ENCODE measurements around the gene HDAC4. TPM values are rescaled to one million over a fixed set of nuclear protein-coding genes. Genes with fewer than 3 reads are reported as not detected.

The HDAC4 gene
- total RNA-seq, 1 experiment from 2014 or later: 47.6 TPM

DNA sequence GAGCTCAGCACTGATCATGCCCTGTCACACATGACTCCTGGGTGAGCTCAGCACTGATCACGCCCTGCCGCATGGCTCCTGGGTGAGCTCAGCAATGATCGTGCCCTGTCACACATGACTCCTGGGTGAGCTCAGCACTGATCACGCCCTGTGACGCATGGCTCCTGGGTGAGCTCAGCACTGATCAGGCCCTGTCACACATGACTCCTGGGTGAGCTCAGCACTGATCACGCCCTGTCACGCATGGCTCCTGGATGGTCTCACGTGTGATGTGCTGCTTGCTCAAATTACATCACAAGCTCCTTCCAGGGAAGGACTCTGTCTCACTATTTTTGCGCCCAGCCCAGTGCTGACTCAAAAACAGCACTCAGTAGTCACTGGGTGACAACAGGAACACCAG is 258.0 kb downstream of the HDAC4 start:
- H3K36me3 ChIP-seq (ENCODE audit: control insufficient read depth in 1 of 2, insufficient read depth in 2 of 2, low read length in 2 of 2): peaks cover 0 to 7% of the 10 kb centered on the region in 2 experiments; a peak in 3 of 4 replicates
- no peak overlapping the region for H2AFZ ChIP-seq (ENCODE audit: low read depth, low read length, poor library complexity, severe bottlenecking)
- ATAC-seq (no peak), DNase-seq (ENCODE audit: low read depth, low spot score) (no peak)
- POLR2A ChIA-PET: interaction anchor here (0.9 kb wide), 1 partner anchor 258 kb away, joined by 4 read pairs; the partner anchor contains the start of gene HDAC4
- peaks cover 0 to 4% of the 10 kb centered on the region in 2 experiments; a peak in 1 of 4 replicates for H3K4me1 ChIP-seq (ENCODE audit: control insufficient read depth in 1 of 2, insufficient read depth in 2 of 2, low read length in 2 of 2)
- H3K4me3 ChIP-seq (replicated peaks in 1 of 2; ENCODE audit: low read depth in 1 of 2, low read length in 2 of 2): no peak overlapping the region
- RAD21 ChIA-PET (ENCODE audit: low non-redundant PET in 1 of 2, low total read pairs in 2 of 2, uncharacterized antibody in 2 of 2, unreplicated experiment in 2 of 2): interaction anchor here in 1 of 2 experiments (0.6 kb wide), 1 partner anchor 104 kb away, joined by 5 read pairs; no protein-coding TSS in a partner anchor
- no peaks in the 10 kb centered on the region for H3K9me3 ChIP-seq (ENCODE audit: control insufficient read depth in 1 of 2, insufficient read depth in 1 of 2, low read depth in 1 of 2, low read length in 2 of 2)
- no peaks in the 10 kb centered on the region for H3K79me2 ChIP-seq (ENCODE audit: insufficient read depth, low read length)
- no peaks in the 10 kb centered on the region for H3K9me2 ChIP-seq (ENCODE audit: insufficient read depth)
- CTCF ChIA-PET: no interaction called here
- H3K27me3 ChIP-seq (ENCODE audit: insufficient read depth, low read length): no peaks in the 10 kb centered on the region
- no TSS peak for BruUV-seq (replicated peaks)
- no peak overlapping the region for H3K4me2 ChIP-seq (ENCODE audit: low read length)
- no peak overlapping the region for H3K27ac ChIP-seq (ENCODE audit: low read depth, low read length)
- no peak overlapping the region for H3K9ac ChIP-seq (ENCODE audit: low read length)
- intact Hi-C loops (cut with micrococcal nuclease): loop anchor here (5.0 kb wide), 1 partner anchor 254 kb away; no protein-coding TSS in a partner anchor
- H4K20me1 ChIP-seq (ENCODE audit: insufficient read depth): no peaks in the 10 kb centered on the region
- TF ChIP-seq JUND (IDR thresholded peaks at IDR 0.05): no peak
- TF ChIP-seq, protein P1, sequence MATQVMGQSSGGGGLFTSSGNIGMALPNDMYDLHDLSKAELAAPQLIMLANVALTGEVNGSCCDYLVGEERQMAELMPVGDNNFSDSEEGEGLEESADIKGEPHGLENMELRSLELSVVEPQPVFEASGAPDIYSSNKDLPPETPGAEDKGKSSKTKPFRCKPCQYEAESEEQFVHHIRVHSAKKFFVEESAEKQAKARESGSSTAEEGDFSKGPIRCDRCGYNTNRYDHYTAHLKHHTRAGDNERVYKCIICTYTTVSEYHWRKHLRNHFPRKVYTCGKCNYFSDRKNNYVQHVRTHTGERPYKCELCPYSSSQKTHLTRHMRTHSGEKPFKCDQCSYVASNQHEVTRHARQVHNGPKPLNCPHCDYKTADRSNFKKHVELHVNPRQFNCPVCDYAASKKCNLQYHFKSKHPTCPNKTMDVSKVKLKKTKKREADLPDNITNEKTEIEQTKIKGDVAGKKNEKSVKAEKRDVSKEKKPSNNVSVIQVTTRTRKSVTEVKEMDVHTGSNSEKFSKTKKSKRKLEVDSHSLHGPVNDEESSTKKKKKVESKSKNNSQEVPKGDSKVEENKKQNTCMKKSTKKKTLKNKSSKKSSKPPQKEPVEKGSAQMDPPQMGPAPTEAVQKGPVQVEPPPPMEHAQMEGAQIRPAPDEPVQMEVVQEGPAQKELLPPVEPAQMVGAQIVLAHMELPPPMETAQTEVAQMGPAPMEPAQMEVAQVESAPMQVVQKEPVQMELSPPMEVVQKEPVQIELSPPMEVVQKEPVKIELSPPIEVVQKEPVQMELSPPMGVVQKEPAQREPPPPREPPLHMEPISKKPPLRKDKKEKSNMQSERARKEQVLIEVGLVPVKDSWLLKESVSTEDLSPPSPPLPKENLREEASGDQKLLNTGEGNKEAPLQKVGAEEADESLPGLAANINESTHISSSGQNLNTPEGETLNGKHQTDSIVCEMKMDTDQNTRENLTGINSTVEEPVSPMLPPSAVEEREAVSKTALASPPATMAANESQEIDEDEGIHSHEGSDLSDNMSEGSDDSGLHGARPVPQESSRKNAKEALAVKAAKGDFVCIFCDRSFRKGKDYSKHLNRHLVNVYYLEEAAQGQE (IDR thresholded peaks at IDR 0.05; ENCODE audit: low read depth): no peak
- no peak for TF ChIP-seq ZNF274 (IDR thresholded peaks at IDR 0.05; ENCODE audit: low read depth, low read length)
- TF ChIP-seq, protein P2, sequence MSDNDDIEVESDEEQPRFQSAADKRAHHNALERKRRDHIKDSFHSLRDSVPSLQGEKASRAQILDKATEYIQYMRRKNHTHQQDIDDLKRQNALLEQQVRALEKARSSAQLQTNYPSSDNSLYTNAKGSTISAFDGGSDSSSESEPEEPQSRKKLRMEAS (IDR thresholded peaks at IDR 0.05): no peak
- TF ChIP-seq EGR1 (IDR thresholded peaks at IDR 0.05; ENCODE audit: low read depth): no peak
- no peak for TF ChIP-seq ZFX (IDR thresholded peaks at IDR 0.05)
- no peak for TF ChIP-seq YY1 (IDR thresholded peaks at IDR 0.05; ENCODE audit: extremely low read depth, insufficient replicate concordance, low read depth, low read length)
